Raji (cell line): Measurements from ENCODE around the gene PDCD11.

Experiments
- POLR2A ChIP-seq: IDR thresholded peaks from 2 replicates; pipeline ENCODE4 v1.6.1; 2011; ENCODE audit warnings: low read depth, low read length, control low read depth; ENCODE audit not compliant: insufficient read depth

PDCD11 gene

DNA sequence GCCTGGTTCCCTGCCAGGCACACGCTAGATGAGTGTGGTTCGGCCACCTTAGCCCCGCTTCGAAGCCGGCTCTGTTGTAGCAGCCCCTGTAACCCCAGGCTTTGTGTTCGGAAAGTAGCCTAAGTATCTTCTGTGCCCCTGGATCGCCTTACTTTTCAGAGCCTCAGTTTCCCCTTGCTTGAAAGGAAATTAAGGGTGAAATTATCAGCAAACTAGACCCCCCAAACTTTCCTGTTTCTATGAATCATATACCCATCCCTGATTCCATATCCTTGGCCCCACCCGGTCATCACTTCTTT lies 312 bp downstream of the PDCD11 start:
- no peak for TF ChIP-seq POLR2A

GRCh38 chr10:103397191-103397825 lies 882 bp downstream of the PDCD11 start:
- no peak for TF ChIP-seq POLR2A

DNA sequence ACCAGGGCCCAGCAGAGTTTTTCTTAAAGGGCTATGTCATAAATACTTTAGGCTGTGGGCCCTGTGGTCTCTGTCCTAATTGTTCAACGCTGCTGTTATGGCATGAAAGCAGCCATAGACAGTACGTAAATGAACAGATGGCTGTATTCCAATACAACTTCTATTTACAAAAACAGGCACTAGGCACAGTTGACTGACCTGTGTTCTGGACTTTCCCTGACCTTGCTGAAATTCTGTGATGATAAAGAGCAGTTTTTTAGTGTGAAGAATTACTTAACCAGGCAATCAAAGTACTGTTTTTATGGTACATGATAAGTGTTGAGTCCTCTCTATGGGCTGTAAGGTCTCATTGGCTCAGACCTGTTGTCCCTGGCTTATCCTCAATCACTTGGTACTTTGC lies 17.1 kb downstream of the PDCD11 start:
- TF ChIP-seq POLR2A, result no peak

- TF ChIP-seq POLR2A, result no peak
Measured at GRCh38 chr10:103415581-103415980, 19.2 kb downstream of the PDCD11 start.

DNA sequence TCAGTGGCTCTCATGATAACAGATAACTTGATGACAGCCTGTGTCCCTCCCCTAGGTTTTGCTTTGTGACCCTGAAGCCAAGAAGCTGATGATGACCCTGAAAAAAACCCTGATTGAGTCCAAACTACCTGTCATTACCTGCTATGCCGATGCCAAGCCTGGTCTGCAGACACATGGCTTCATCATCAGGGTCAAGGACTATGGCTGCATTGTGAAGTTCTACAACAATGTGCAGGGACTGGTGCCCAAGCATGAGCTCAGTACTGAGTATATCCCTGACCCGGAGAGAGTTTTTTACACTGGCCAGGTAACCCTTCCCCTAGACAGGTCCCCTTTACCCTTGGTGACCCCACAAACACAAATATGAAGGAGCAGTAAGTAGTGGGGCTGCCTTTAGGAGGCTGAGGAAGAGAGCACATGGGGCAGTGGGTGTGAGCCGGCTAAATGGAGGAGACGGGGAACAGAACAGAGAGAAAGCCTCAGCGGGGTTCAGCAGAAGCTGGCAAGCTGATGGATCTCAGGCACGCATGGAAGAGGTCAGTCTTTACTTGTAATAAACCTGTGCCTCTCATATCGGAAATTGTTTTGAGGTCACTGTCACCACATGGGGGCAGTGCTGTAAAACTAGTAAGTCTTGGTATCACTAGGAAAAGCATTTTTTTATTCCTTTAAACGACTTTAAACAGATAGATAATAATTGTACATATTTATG lies 20.2 kb downstream of the PDCD11 start:
- TF ChIP-seq POLR2A, result no peak

DNA sequence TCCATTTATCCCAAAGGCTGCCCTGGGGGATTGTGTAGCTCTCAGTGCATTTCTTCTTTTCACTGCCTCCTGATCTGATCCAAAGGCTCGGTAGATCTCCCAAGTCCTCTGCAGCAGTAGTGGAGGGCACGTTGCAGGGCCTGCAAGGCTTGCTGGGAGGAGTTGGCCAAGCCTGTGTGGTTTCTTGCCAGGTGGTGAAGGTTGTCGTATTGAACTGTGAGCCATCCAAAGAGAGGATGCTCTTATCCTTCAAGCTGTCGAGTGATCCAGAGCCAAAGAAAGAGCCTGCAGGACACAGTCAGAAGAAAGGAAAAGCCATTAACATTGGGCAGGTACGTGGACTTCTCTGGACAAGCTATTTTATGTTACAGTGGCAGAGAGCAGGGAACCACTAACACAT lies 21.2 kb downstream of the PDCD11 start:
- no peak for TF ChIP-seq POLR2A

DNA sequence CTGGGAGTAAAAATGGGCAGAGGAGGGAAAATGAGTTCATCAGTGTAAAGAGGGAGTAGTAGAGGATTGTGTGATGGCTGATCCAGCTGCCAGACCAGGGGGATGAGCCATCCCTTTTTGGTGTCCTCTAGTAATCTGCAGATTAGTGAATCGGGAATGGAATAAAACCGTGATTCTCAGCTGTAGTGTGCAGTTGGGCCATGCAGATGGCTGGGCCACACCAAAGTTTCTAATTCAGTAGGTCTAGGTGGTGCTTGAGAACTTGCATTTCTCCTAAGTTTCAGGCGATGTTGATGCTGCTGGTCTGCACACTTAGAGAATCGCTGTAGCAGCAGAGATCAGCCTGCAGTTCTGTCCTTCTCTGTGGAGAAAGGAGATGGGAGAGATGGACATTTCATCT lies 22.7 kb downstream of the PDCD11 start:
- no peak for TF ChIP-seq POLR2A

DNA sequence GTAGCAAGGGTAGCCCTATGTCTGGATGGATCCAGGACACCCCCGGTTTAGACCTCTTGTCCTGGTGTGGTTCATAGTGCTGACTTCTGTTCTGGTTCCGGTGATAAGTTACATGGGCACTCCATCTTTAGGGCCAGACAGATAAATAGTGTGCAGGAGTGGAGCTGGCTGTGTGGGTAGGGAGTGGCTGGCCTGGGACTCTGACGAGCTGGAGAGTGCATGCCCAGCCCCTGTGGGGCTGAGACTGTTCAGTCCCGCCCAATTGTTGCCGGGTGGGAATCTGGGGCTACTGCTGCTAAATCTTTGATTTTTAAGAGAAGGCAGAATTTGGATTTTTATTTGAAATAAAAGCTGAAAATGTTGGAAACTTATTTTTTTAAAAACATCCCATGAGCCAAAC lies 27.3 kb downstream of the PDCD11 start:
- no peak for TF ChIP-seq POLR2A

DNA sequence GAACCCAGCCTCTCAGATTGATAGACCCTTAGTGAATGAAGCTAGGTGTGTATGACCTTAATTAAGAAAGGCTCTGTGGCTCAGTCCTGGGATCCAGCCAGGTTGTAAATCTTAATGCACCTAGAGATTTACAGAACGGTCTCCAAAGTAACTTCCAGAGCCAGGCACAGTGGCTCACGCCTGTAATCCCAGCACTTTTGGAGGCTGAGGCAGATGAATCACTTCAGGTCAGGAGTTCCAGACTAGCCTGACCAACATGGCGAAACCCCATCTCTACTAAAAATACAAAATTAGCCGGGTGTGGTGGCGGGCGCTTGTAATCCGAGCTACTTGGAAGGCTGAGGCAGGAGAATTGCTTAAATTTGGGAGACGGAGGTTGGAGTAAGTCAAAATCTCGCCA lies 31.4 kb downstream of the PDCD11 start:
- no peak for TF ChIP-seq POLR2A

- TF ChIP-seq POLR2A, result no peak
Measured at GRCh38 chr10:103428989-103429643, 32.7 kb downstream of the PDCD11 start.

- no peak for TF ChIP-seq POLR2A
Measured at GRCh38 chr10:103429647-103430046, 33.2 kb downstream of the PDCD11 start.

DNA sequence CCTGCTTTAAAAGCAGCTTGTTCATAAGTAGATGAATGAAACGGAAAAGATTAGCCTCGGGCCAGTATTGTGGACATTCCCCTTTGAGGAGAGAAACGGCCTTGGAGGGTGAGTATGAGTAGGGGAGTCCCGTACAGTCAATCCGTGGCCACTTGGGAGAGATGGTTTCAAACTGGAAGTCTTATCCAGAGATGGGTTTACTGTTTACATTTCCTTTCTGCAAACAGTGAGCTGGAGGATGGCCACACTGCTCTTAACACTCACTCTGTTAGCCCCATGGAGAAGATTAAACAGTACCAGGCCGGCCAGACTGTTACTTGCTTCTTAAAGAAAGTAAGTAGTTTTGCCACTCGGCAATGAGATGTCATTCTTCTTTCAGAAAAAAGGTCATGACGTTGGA lies 35.5 kb downstream of the PDCD11 start:
- no peak for TF ChIP-seq POLR2A

DNA sequence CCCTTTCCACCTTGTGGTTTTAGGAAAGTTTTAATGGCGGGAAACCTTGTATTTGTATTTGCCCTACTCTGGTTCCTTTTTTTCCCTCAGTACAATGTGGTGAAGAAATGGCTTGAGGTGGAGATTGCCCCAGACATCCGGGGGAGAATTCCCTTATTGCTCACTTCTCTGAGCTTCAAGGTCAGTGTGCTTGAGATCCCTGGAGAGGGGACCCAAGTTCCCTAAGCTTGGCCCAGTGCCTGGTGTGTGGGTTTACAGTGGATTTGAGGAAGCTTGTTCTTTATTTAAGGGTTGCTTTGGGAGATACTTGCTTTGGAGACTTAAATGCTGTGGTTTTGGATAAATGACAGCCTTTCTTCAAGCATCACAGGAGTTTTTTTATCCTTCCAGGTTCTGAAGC lies 37.4 kb downstream of the PDCD11 start:
- TF ChIP-seq POLR2A, result no peak

GRCh38 chr10:103439776-103440175 lies 43.4 kb downstream of the PDCD11 start:
- TF ChIP-seq POLR2A, result no peak

- TF ChIP-seq POLR2A, result no peak
Measured at GRCh38 chr10:103440416-103440815, 44.0 kb downstream of the PDCD11 start.

GRCh38 chr10:103441206-103441605 lies 44.8 kb downstream of the PDCD11 start:
- no peak for TF ChIP-seq POLR2A

GRCh38 chr10:103441611-103442010 lies 45.2 kb downstream of the PDCD11 start:
- TF ChIP-seq POLR2A, result no peak

GRCh38 chr10:103442031-103442461 lies 45.6 kb downstream of the PDCD11 start:
- no peak for TF ChIP-seq POLR2A
